ENCODE data around the gene MIEF2. TPM values are rescaled to one million over a fixed set of nuclear protein-coding genes. Genes with fewer than 3 reads are reported as not detected.

Gene MIEF2
- total and polyA plus RNA-seq, 2 donors (not counting 1 experiment from before 2014, with no cell fraction given): 13.3 to 18.7 TPM

GRCh38 chr17:18245038-18245776 lies 15.3 kb upstream of the MIEF2 start:
- peaks cover 5 to 45% of the 10 kb centered on the region in 2 experiments for H3K36me3 ChIP-seq (replicated peaks in 1 of 2; ENCODE audit: control extremely low read depth in 1 of 2, control insufficient read depth in 1 of 2, extremely low read depth in 1 of 2, insufficient read depth in 2 of 2, low read length in 1 of 2)

More at GRCh38 chr17:18245038-18245776, 15.3 kb upstream of the MIEF2 start:
- no peaks in the 10 kb centered on the region for H3K27me3 Mint-ChIP-seq
- H3K9me3 Mint-ChIP-seq (ENCODE audit: insufficient read depth): no peaks in the 10 kb centered on the region
- H3K27me3 ChIP-seq (replicated peaks in 1 of 4; ENCODE audit: control extremely low read depth in 1 of 4, control insufficient read depth in 3 of 4, insufficient read depth in 4 of 4, low read length in 3 of 4): no peaks in the 10 kb centered on the region
- H3K4me2 ChIP-seq (replicated peaks; ENCODE audit: low read depth, low read length, poor library complexity, severe bottlenecking): no peak overlapping the region
- no peak for ATAC-seq (ENCODE audit: low read depth)
- no peak for DNase-seq
- H3K4me1 ChIP-seq (ENCODE audit: control insufficient read depth in 2 of 2, insufficient read depth in 2 of 2, low read length in 2 of 2): no peaks in the 10 kb centered on the region
- POLR2A ChIA-PET: interaction anchor here (1.4 kb wide), 1 partner anchor 62 kb away, joined by 10 read pairs; no protein-coding TSS in a partner anchor
- no peaks in the 10 kb centered on the region for H4K20me1 ChIP-seq (ENCODE audit: control insufficient read depth, insufficient read depth, low read length, poor library complexity, severe bottlenecking)
- WGBS (ENCODE audit: insufficient coverage): 93% methylated on average over 21 of the region's 21 CpGs
- no peak overlapping the region for H3K9ac ChIP-seq (ENCODE audit: low read length)
- no peak overlapping the region for H3K27ac Mint-ChIP-seq
- no peaks in the 10 kb centered on the region for H3K9me3 ChIP-seq (ENCODE audit: control extremely low read depth in 1 of 3, control insufficient read depth in 2 of 3, insufficient read depth in 1 of 3, low read length in 2 of 3)
- H3K79me2 ChIP-seq (ENCODE audit: control insufficient read depth, insufficient read depth, low read length): no peaks in the 10 kb centered on the region
- no peak overlapping the region for H3K4me3 Mint-ChIP-seq
- H3K27ac ChIP-seq (ENCODE audit: low read length in 2 of 2): no peak overlapping the region
- TF ChIP-seq CTCF (IDR thresholded peaks at IDR 0.05): no peak
- no peak for TF ChIP-seq EZH2 (IDR thresholded peaks at IDR 0.05; ENCODE audit: borderline replicate concordance, insufficient read depth, low read depth, low read length, poor library complexity, severe bottlenecking)
- CTCF ChIA-PET: no interaction called here
- intact Hi-C loops (cut with micrococcal nuclease): no loop called here
- H3K4me3 ChIP-seq (ENCODE audit: control extremely low read depth in 1 of 5, extremely low read depth in 1 of 5, insufficient read depth in 1 of 5, low read depth in 2 of 5, low read length in 4 of 5): no peak overlapping the region
- H2AFZ ChIP-seq (ENCODE audit: insufficient read depth, low read depth, low read length, poor library complexity, severe bottlenecking): no peak overlapping the region
- H3K4me1 Mint-ChIP-seq: peaks cover 6% of the 10 kb centered on the region

Measured in B cell (primary cell).